ENCODE data around the gene WWOX.
A peak's percentile ranks its signal among the peaks of the same experiment; 100 is the strongest.

Gene WWOX

DNA sequence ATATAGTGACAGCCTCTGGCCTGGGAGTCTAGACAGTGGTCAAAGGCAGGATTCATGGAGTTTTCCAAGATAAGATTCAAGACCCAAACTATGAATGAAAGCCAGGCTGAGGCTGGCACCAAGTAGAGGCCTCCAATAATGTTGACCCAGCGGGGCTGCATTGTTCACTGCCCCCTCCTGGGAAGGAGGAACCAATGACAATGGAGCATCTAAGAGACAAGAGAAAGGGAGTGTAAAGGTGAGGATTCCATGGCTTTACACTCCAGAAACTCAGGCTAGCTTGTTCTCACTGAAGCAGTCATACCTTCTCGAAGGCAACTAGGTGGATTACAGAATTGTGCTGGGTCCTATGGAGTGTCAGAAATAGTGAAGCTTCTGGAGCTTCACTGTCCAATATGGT lies 380.3 kb downstream of the WWOX start:
- DNase-seq: no peak

GRCh38 chr16:78480588-78480987 lies 381.1 kb downstream of the WWOX start:
- no peak for DNase-seq

GRCh38 chr16:78483124-78483992 lies 383.9 kb downstream of the WWOX start:
- DNase-seq: no peak

- no peak for DNase-seq
Observed at GRCh38 chr16:78484509-78485058, 385.1 kb downstream of the WWOX start.

DNA sequence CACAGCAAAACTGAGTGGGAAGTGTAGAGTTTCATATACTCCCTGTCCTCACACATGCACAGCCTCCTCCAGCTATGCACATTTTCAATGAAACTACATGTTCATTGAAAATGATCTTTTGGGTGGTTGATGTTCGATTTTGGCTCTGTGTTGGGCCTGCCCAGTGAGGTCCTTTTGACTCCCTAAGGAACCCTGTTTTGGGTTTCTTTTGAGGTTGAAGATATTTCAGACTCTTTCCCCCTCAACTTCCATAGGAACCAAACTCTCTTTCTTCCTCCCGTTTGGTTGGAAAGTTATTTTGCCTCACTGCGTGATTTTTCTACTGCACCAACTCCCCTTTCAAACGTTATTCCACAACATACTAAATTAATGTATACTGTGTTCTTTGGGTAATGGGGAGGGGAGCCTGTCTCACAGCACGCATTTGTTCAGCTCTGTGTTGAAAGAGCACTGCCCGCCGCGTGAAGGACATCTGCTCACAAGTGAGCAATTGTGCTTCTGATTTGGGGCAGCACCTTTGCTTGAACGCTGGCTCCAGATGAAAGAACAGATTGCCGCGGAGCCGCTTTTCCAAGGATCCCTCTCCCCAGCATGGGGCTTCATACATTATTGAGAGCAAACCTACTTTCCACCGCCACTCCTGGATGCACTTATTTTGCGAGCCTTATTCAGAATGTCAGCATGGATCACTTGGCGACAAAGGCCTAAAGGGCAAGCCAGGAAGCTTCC lies 385.9 kb downstream of the WWOX start:
- no peak for DNase-seq

DNA sequence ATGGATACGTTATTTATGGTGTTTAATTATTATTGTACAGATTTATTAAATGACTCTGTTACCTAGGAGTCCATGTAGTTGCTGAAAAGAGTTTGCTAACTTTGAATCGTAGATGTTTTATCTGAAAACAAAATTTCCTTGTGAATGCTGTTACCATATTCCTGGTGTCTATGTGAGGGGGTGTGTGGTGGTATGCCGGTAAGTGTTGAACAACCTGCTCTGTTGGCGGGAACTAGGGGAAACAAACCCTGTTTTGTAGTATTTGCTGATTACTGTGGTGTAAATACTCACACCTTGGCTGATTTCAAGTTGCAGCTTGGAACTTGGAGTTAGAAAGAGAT lies 386.4 kb downstream of the WWOX start:
- DNase-seq: no peak

DNA sequence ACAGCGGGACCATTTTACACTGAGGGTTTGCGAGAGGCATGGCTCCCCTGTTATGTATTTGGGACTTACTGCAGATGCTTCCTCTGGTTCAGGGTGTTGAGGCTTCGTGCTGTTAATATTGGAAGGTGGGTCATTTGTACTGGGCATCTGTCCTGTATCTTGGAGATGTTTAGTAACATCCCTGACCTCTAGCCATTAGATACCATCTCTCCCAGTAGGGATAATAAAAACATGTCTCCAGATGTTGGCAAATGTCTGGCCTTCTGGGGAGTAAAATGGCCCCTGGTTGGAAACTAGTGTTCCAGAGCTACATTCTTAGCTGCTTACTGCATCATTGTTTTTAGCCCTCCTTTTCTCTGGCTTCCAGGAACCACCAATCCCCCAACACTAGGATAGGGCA lies 388.0 kb downstream of the WWOX start:
- no peak for DNase-seq

- DNase-seq: no peak
Observed at GRCh38 chr16:78489072-78489471, 389.6 kb downstream of the WWOX start.

DNA sequence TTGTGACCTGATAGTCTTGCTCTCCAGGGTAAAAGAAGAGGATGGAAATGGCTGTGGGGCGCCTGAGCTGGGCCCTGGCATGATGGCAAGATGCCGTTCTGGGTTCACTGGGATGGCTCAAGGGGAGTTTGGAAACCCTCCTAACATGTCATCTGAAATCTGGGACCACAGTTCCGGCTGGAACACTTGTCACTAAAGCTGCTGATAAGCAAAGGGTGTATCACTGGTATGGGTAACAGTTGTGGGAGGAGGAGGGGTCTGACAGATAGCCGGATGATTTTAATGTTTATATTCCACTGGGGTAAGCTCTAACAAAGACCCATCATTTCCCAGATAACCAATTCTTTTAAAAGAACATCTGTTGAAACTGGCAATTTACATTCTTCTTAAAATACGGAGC lies 390.2 kb downstream of the WWOX start:
- no peak for DNase-seq

- DNase-seq: no peak
Observed at GRCh38 chr16:78490431-78490830, 391.0 kb downstream of the WWOX start.

DNA sequence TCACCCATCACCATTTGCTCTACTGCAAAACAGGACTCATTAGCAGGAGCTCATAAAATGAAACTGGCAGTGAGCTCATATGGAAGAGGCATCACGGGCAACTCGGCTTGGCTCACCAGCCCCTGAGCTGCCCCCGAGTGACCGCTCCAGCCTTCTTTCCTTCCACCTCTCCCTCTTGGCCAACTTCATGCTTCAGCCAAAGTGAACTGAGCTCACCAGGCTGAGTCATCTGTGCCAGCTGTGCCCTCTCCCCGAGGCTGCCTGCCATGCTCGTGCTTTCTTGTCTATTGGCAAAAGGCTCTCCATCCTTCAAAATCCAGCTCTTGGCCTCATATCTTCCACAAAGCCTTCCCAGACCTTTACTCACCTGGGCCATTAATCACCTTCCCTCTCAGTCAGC lies 391.4 kb downstream of the WWOX start:
- DNase-seq: no peak

DNA sequence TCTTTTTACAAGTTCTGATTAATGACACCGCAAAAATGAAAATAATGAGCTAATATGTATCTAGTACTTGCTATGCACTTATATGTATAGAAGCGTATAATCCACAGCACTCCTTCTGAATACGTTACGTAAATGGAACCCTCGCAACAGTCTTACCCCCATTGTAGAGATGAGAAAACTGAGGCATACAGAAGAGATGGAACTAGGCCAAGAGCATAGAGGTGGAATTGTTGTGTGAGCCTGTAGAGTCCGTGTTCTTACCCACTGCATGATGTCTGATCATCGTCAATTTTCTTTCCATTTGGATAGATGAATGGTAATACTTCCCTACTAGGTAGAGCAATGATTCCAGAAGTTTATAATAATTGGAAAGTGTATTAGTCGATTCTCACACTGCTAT lies 394.1 kb downstream of the WWOX start:
- DNase-seq: no peak

GRCh38 chr16:78494105-78494504 lies 394.7 kb downstream of the WWOX start:
- no peak for DNase-seq

- peak; percentile 9 to 20 for DNase-seq
Observed at GRCh38 chr16:78494674-78495073, 395.2 kb downstream of the WWOX start.

DNA sequence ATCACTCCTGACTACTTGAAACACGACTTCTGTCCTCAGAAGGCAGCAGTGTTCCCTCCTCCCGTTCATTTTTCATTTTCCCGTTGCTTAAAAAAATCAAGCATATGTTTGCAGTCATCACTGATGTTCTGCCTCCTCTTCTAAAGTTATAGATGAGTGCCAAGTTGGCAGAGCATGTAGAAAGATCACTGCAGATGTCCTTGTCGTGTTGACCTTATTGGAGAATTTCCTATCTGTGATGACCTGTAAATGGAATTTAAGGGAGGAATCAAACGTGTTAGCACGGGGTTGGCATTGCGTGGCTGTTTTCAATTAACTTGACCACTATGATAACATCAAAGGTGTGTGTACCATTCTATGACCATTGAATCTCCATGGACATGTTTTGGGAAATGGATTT lies 396.7 kb downstream of the WWOX start:
- no peak for DNase-seq

DNA sequence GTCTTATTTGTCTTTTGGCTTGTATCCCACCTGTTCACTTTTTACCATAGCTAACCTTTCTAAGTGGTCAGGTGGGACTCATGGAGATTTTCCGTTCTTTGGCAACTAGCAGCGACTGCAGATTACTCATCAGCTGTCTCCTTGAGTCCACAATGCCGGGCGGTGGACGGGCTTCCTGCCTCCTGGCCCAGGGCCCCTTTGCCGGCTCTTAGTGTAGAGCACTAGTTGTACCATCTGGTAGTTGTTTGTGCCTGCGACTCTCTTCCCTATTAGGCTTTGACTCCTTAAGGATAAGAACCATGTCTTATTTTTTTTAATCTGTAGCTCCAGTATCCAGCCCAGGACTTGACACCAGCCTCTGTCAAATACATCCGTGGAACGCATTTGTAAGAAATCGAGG lies 399.9 kb downstream of the WWOX start:
- DNase-seq: no peak

GRCh38 chr16:78500659-78501270 lies 401.3 kb downstream of the WWOX start:
- no peak for DNase-seq

DNA sequence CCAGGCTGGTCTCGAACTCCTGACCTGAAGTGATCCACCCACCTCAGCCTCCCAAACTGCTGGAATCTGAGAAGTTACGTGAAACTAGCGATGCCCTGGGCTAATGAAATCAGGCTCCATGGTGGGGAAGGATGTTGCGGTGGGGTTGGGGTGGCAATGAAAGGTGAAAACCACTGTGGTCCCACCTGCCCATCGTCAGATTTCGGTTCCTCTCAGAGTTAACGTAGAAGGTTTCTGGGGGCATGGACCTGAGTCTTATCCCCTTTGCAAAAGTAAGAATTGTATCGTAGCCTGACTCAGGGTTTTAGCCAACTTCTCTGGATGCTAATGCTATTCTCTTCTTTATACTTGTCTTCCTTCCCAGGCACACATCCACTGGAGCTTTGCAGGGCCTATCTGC lies 402.3 kb downstream of the WWOX start:
- no peak for DNase-seq

DNA sequence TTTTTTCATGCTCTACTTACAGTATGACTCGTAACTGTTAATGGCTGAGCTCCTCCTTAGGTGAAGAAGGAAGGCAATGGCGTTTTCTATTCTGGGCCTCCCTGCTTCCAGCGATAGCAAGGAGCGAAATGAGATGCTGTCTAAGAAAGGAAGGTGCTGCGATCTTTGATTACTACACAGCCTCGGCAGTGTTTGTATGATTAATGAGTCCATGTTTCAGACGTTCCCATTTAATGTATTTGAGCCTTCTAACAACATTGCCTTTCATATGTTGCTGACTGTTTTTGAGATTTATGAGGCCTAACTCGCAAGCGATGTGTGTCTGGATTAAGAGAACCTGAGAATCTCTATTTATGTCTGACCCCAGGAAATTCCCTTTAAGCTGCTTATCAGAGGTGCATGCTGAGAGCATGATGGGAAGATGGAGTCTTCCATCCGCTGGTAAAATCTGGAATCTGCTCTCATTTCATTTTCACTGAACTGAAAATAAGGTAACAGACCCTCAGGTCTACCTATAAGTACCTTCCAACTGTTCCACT lies 403.4 kb downstream of the WWOX start:
- no peak for DNase-seq

GRCh38 chr16:78503602-78504001 lies 404.1 kb downstream of the WWOX start:
- DNase-seq: peak; percentile 42 to 78

DNA sequence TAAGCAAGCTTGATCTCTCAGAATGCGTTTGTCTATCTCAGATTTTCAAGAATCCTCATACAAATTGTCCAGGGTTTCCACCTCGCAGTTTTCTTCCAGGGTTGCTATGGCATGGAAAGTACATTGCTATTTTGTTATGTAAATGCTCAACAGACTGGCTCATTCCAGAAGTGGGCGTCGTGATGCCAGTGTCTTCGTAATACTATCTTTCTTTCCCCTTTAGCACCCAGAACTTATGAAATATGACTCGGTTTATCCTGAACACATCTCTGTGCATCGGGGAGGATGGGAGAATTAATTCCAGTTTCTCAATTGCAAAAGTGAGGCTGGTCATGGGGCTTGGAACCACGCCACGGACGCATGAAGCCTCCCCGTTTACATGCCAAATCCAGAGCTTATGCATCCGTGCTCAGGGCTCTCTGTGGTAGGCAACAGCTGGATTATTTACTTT lies 405.0 kb downstream of the WWOX start:
- peak in 1 of 2 donors; percentile 17 for DNase-seq

GRCh38 chr16:78505036-78505435 lies 405.6 kb downstream of the WWOX start:
- DNase-seq: no peak

All from inflammatory macrophage treated with lipopolysaccharide for 1 hour (primary cell).